Panc1 (cell line): ENCODE measurements around the gene SESN1.

ENCODE experiments used
- CTCF ChIP-seq: fragments of 450-650 bp; IDR thresholded peaks from 2 replicates; pipeline ENCODE4 v1.5.1; 2017; ENCODE audit warnings: mild to moderate bottlenecking
- POLR2AphosphoS5 ChIP-seq: IDR thresholded peaks from 2 replicates; pipeline ENCODE4 v1.6.1; 2012; ENCODE audit warnings: mild to moderate bottlenecking, low read depth, low read length, moderate library complexity

GRCh38 chr6:108982154-108983113 is 112.2 kb downstream of the SESN1 start:
- TF ChIP-seq POLR2AphosphoS5: no peak
- TF ChIP-seq CTCF: no peak
